Measurements from ENCODE around the gene VAV1.
"Not testable (repeated sequence)": the region's sequence is repeated elsewhere in the genome, so short reads cannot be mapped to it uniquely, and the experiment has no call there.

VAV1 gene

GRCh38 chr19:6790194-6791128 is 18.0 kb downstream of the VAV1 start:
- DNase-seq (ENCODE audit: low read depth, low spot score) = no peak

GRCh38 chr19:6791237-6791636 is 18.7 kb downstream of the VAV1 start:
- no peak for DNase-seq (ENCODE audit: low read depth, low spot score)

DNA sequence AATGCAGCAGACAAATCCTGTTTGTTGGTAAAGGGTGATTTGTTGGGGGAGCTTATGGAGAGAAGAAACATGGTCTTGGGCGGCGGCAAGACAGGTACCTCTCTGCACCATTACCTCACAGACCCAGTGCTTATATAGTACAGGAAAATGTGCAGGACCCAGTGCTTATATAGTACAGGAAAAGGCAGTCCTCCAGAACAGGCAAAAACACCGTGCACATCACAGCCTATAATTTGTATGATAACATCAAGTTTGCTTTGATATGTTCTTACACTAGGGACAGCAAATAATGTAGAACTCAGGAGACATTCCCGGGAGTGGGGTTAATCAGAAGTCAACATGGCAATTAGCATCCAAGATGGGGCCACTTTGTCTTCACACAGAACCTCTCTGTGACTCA is 20.9 kb downstream of the VAV1 start:
- DNase-seq (ENCODE audit: low read depth, low spot score) = no peak

DNA sequence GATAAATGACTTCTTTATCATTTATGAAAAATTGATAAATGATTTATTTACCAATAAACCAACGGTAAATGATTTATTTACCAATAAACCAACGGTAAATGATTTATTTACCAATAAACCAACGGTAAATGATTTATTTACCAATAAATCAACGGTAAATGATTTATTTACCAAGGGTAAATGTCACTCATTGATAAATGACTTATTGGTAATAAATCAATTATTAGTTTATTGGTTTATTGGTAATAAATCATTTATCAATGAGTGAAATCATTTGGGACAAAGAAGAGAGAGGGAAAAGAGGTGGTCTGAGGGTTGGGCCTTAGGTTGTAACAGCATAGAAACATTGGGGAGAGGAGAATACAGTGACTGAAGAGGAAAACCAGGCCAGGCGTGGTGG is 21.5 kb downstream of the VAV1 start:
- no peak for DNase-seq (ENCODE audit: low read depth, low spot score)

DNA sequence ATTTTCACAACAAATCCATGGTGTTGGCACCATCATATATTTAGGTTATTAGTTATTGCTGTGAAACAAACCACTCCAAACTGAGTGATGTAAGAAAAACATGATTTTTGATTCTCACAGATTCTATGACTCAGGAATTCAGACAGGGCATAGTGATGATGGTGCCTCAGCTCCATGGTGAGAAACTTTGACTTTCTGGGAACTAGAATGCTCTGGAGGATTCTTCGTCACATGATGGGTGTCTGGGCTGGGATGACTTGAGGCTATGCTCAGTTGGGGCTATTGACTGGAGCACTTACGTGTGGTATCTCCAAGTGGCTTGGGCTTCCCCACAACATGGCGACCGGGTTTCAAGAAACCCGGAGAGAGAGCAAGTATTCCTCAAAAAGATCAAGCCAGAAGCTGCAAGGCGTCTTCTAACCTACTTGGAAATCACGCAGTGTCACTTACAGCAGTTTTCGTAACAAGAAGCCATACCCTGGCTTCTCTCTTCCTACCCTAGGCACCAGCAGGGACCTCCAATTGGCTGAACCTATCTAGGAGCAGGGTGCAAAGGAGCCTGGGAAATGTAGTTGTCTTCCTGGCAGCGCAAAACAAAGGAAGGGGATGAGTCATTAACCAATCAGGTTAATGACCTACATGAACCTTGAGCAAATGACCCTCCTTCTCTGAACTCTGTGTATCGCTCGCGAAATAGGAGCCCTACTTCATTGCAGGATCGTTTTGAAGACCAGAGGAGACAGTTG is 22.4 kb downstream of the VAV1 start:
- DNase-seq (ENCODE audit: low read depth, low spot score) = no peak

DNA sequence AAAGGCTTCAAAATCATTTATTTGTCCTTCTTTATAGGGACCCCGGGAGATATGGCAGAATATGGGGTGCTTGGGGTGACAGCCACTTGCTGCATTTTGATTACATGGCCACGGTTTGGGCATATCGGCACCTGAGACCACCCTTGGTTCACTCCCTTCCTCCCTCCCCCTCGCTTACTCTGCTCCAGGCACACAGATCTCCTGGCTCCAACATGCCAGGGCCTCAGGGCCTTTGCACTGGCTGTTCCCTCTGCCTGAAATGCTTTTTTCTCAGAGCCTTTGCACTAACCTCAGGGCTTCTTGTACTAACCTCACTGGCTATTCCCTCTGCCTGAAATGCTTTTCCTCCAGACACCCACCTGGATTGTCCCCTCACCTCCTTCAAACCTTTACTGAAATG is 23.8 kb downstream of the VAV1 start:
- no peak for DNase-seq (ENCODE audit: low read depth, low spot score)

- no peak for DNase-seq (ENCODE audit: low read depth, low spot score)
Measured at GRCh38 chr19:6797646-6798045, 25.1 kb downstream of the VAV1 start.

GRCh38 chr19:6800160-6800790 is 27.8 kb downstream of the VAV1 start:
- not testable (repeated sequence) for DNase-seq (ENCODE audit: low read depth, low spot score)

DNA sequence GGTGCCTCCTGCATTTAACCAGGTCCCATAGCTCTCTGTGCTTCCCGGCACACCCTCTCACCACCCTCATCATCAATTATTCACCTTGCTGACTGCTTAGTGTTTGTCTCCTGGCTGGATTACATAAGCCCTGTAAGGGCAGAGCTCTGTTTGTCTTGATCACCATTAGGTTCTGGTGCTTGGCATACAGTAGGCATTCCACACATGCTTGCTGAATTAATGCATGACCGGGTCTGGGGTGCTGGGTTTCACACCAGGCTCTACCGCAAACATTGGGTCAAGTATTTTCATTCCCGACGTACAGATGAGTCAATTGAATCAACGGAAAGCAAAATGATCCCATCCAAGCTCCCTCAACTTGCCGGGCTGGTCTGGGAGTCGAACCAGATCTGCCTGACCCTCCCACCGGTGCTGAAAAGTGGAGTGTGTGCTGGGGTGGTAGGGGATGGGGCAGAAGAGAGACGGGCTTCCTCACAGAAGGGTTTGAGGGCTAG is 28.5 kb downstream of the VAV1 start:
- no peak for DNase-seq (ENCODE audit: low read depth, low spot score)

- DNase-seq (ENCODE audit: low read depth, low spot score) = no peak
Measured at GRCh38 chr19:6801485-6802086, 29.1 kb downstream of the VAV1 start.

- no peak for DNase-seq (ENCODE audit: low read depth, low spot score)
Measured at GRCh38 chr19:6802336-6803035, 30.0 kb downstream of the VAV1 start.

DNA sequence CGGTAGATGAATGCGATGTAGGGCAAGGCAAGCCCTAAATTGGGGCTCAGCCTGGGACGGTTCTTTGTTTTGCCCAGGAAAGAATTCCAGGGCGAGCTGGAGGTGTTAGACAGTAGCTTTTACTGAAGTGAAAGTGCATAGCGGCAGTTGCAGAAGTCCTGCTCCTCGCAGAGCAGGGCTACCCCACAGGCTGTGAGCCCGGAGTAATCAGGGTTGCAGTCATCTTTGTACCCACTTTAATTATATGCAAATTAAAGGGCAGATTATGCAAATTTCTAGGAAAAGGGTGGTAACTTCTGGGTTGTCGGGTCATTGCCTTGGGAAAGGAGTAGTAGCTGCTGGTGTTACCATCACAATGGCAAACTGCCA is 30.5 kb downstream of the VAV1 start:
- no peak for DNase-seq (ENCODE audit: low read depth, low spot score)

DNA sequence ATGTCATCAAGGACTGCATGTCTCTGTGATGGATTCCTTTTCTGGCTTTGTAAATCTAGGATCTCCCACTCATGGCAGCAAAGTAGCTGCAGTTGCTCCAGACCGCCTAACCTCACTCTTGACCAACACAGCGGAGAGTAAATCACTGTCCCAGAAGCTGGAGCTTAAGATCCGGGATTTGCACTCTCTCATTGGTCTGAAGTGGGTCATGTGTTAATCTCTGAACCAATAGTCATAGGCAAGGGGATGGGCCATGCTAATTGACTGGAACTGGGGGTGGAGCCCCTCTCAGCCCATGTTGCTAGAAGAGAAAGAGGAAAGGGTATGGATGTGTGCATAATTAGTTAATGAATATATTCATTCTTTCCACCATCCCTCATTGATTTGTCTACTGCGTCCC is 34.0 kb downstream of the VAV1 start:
- no peak for DNase-seq (ENCODE audit: low read depth, low spot score)

GRCh38 chr19:6807291-6807690 is 34.8 kb downstream of the VAV1 start:
- DNase-seq (ENCODE audit: low read depth, low spot score) = no peak

DNA sequence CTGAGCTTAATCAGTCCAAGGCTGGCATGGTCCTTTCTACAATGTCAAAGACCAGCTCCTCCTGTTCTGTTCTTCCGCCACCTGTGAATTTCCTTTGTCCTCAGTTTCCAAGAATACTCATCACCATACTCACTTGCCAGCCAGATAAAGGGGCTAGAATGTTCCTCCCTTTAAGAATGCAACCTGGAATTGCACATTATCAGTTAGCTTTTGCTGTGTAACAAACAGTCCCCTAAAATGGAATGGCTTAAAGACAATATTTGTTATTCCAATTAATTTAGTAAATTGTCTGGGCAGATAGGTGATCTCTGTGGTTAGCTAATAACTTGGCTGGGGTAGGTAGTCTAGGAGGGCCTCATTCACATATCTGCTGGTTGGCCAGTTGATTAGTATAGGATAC is 36.0 kb downstream of the VAV1 start:
- DNase-seq (ENCODE audit: low read depth, low spot score) = no peak

- no peak for DNase-seq (ENCODE audit: low read depth, low spot score)
Measured at GRCh38 chr19:6809262-6809661, 36.8 kb downstream of the VAV1 start.

DNA sequence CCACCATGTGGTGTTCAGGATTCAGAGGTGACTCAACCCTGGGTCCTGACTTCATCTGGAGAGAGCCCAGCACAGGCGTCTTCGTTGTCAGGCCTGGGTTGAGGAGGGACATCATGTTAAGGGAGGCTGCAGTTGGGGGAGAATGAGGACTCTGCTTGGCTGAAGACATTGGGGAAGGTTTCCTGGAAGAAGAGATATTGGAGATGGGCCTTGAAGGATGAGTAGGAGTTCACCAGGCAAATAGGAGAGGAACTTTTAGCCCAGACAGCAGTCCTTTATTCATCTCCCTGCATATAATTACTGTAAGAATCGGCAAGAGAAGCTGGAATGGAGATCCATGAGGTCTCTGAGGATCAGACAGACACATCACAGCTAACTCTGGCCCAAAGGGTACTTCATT is 38.9 kb downstream of the VAV1 start:
- no peak for DNase-seq (ENCODE audit: low read depth, low spot score)

GRCh38 chr19:6811906-6812305 is 39.4 kb downstream of the VAV1 start:
- DNase-seq (ENCODE audit: low read depth, low spot score) = no peak

DNA sequence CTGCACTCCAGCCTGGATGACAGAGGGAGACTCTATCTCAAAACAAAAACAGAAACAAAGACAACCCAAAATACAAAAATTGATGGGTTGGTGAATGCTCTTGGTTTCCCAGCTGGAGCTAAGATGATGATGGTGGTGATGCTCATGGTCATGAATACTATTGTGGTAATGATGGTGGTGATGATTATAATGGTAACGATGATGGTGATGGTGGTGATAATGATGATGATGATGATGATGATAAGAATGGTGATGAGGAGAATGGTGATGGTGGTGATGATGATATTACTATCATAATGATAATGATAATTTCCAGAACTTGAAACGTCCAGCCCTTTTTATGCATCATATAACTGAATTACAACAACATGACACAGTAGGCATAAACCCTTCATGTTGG is 40.1 kb downstream of the VAV1 start:
- DNase-seq (ENCODE audit: low read depth, low spot score) = no peak

GRCh38 chr19:6813659-6814058 is 41.2 kb downstream of the VAV1 start:
- no peak for DNase-seq (ENCODE audit: low read depth, low spot score)

DNA sequence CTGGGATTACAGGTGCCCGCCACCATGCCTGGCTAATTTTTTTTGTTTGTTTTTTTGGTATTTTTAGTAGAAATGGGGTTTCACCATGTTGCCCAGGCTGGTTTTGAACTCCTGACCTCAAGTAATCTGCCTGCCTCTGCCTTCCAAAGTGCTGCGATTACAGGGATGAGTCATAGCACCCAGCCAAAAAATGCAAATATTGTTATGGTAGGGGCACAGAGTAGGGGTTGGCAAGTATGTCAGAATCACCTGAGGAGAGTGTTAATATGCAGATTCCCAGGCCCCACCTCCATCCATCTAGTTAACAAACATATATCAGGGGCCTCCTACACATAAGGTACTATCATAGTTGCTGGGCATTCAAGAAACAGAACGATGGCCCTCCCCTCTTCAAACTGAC is 44.7 kb downstream of the VAV1 start:
- DNase-seq (ENCODE audit: low read depth, low spot score) = no peak
